OCI-LY3 (cell line): ENCODE data around the gene DNMT3B.

ENCODE experiments used
- H2AFZ ChIP-seq: fragments of 200-600, 300-600 bp; shearing (Covaris generic); 2 replicates; pipeline ENCODE4 v1.6.0; 2014; ENCODE audit warnings: antibody characterized with exemption, low read depth, low read length
- H3K27ac ChIP-seq: fragments of 200-600, 300-600 bp; sonication (generic); 2 replicates; pipeline ENCODE4 v1.5.1; 2014; ENCODE audit warnings: mild to moderate bottlenecking, low read length, moderate library complexity, mixed read lengths
- H3K27me3 ChIP-seq: fragments of 200-600, 300-600 bp; sonication (generic); 2 replicates; pipeline ENCODE4 v1.6.1; 2014; ENCODE audit warnings: low read depth, low read length, mixed read lengths
- H3K36me3 ChIP-seq: fragments of 200-600, 300-600 bp; sonication (generic); replicated peaks from 2 replicates; pipeline ENCODE3; 2014; ENCODE audit warnings: low read depth, low read length, mixed read lengths
- H3K4me1 ChIP-seq: fragments of 300-600, 200-600 bp; sonication (generic); 2 replicates; pipeline ENCODE4 v1.6.1; 2014; ENCODE audit warnings: low read length, mixed read lengths
- H3K4me2 ChIP-seq: fragments of 200-600, 300-600 bp; sonication (generic); 2 replicates; pipeline ENCODE4 v1.6.1; 2014; ENCODE audit warnings: low read length, mixed read lengths
- H3K4me3 ChIP-seq: fragments of 300-600, 200-600 bp; sonication (generic); 2 replicates; pipeline ENCODE4 v1.5.1; 2014; ENCODE audit warnings: antibody characterized with exemption, mild to moderate bottlenecking, low read length, moderate library complexity
- H3K79me2 ChIP-seq: fragments of 300-600, 200-600 bp; shearing (Covaris generic); 2 replicates; pipeline ENCODE4 v1.6.1; 2014; ENCODE audit warnings: mild to moderate bottlenecking, low read length, mixed read lengths
- H3K9ac ChIP-seq: fragments of 300-600, 200-600 bp; shearing (Covaris generic); 2 replicates; pipeline ENCODE4 v1.6.0; 2014; ENCODE audit warnings: mild to moderate bottlenecking, low read length, moderate library complexity
- H3K9me3 ChIP-seq: fragments of 200-600, 300-600 bp; shearing (Covaris generic); 2 replicates; pipeline ENCODE4 v1.6.1; 2014; ENCODE audit warnings: low read length, mixed read lengths; ENCODE audit not compliant: insufficient read depth
- H4K20me1 ChIP-seq: fragments of 200-600, 300-600 bp; sonication (generic); 2 replicates; pipeline ENCODE4 v1.6.1; 2016; ENCODE audit warnings: low read length, mixed read lengths; ENCODE audit not compliant: insufficient read depth
- CTCF ChIP-seq: fragments of 200-600, 300-600 bp; sonication (generic); IDR thresholded peaks from 2 replicates; pipeline ENCODE4 v1.5.1; 2014; ENCODE audit warnings: antibody characterized with exemption, low read length, low read depth
- EZH2phosphoT487 ChIP-seq: fragments of 200-600 bp; shearing (Covaris generic); IDR thresholded peaks from 2 replicates; pipeline ENCODE4 v1.6.1; 2018; ENCODE audit warnings: antibody characterized with exemption, mixed run types, low read depth

The DNMT3B gene

GRCh38 chr20:32756156-32756555, 6.0 kb upstream of the DNMT3B start:
- Histone ChIP-seq H3K4me2 (no peak overlapping the region), H3K27ac (no peak overlapping the region), H3K27me3 (no peaks in the 10 kb centered on the region), H3K4me1 (peaks cover 1% of the 10 kb centered on the region), H3K36me3 (no peaks in the 10 kb centered on the region), H3K9ac (no peak overlapping the region), H2AFZ (no peak overlapping the region), H3K79me2 (no peaks in the 10 kb centered on the region), H4K20me1 (no peaks in the 10 kb centered on the region), H3K4me3 (no peak overlapping the region), H3K9me3 (no peaks in the 10 kb centered on the region)
- TF ChIP-seq CTCF (no peak), EZH2phosphoT487 (no peak)

DNA sequence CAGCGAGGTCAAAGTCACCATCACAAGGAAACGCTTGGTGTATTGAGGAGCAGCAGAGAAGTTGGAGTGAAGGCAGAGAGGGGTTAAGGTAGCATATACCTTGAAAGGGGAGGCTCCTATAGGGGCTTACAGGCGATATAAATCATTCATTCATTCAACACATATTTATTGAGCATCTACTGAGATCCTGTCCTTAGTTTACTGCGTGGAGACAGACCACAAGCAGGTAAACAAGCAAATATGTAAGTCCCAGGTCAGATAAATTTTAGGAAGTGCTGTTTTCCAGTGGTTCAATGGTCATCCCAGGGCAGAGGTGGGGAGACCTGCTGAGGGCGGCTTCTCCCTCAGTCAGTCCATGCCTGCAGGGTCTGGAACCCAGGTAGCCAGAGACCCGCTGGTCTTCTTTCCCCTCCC, 761 bp upstream of the DNMT3B start:
- no peak for TF ChIP-seq EZH2phosphoT487
- TF ChIP-seq CTCF, result no peak

GRCh38 chr20:32762754-32763201, 593 bp downstream of the DNMT3B start:
- peaks cover 11% of the 10 kb centered on the region for H3K4me1 ChIP-seq
- TF ChIP-seq EZH2phosphoT487 (no peak), CTCF (no peak)
- H3K27ac ChIP-seq, result no peak overlapping the region
- H3K4me3 ChIP-seq, result peak overlapping the region; percentile 91
- peak overlapping the region; percentile 96 for H3K4me2 ChIP-seq
- H4K20me1 ChIP-seq, result no peaks in the 10 kb centered on the region
- H3K9ac ChIP-seq, result peak overlapping the region; percentile 80
- H3K36me3 ChIP-seq, result no peaks in the 10 kb centered on the region
- H3K27me3 ChIP-seq, result no peaks in the 10 kb centered on the region
- no peaks in the 10 kb centered on the region for H3K9me3 ChIP-seq
- H3K79me2 ChIP-seq, result no peaks in the 10 kb centered on the region
- peak overlapping the region; percentile 63; the same call in 1 of the 2 replicates for H2AFZ ChIP-seq

More for the DNA sequence above, 761 bp upstream of the DNMT3B start:
- H3K9ac ChIP-seq, result peak overlapping the region; percentile 75
- no peaks in the 10 kb centered on the region for H3K36me3 ChIP-seq
- H4K20me1 ChIP-seq, result no peaks in the 10 kb centered on the region
- no peaks in the 10 kb centered on the region for H3K27me3 ChIP-seq
- H3K79me2 ChIP-seq, result no peaks in the 10 kb centered on the region
- H3K9me3 ChIP-seq, result no peaks in the 10 kb centered on the region
- H3K4me3 ChIP-seq, result peak overlapping the region; percentile 91
- peak overlapping the region; percentile 79 for H3K4me2 ChIP-seq
- peak overlapping the region; percentile 62; the same call in 1 of the 2 replicates for H2AFZ ChIP-seq
- H3K27ac ChIP-seq, result peak overlapping the region; percentile 24; the same call in 1 of the 2 replicates
- H3K4me1 ChIP-seq, result peaks cover 11% of the 10 kb centered on the region

GRCh38 chr20:32763202-32764004, 1.2 kb downstream of the DNMT3B start:
- Histone ChIP-seq H3K4me2 (peak overlapping the region; percentile 96), H4K20me1 (no peaks in the 10 kb centered on the region), H3K27ac (no peak overlapping the region), H3K4me1 (peaks cover 11% of the 10 kb centered on the region), H3K9me3 (no peaks in the 10 kb centered on the region), H3K36me3 (no peaks in the 10 kb centered on the region), H3K27me3 (no peaks in the 10 kb centered on the region), H3K9ac (peak overlapping the region; percentile 80), H3K4me3 (peak overlapping the region; percentile 91), H3K79me2 (no peaks in the 10 kb centered on the region), H2AFZ (0 out of 2 replicates have a peak overlapping the region, but pooled peaks have one; percentile 63)
- TF ChIP-seq EZH2phosphoT487 (no peak), CTCF (no peak)
